Measurements from ENCODE around the gene WDR81.

GRCh38 chr17:1695365-1695764 is 29.1 kb upstream of the WDR81 start:
- TF ChIP-seq CTCF (IDR thresholded peaks at IDR 0.05; ENCODE audit: extremely low read depth in 1 of 2, insufficient read depth in 1 of 2, low read depth in 1 of 2, low read length in 2 of 2) (no peak), MYC (IDR thresholded peaks at IDR 0.05; ENCODE audit: low read depth, low read length) (no peak), POLR2AphosphoS5 (IDR thresholded peaks at IDR 0.05; ENCODE audit: insufficient read depth, low read depth, low read length) (no peak), POLR2A (IDR thresholded peaks at IDR 0.05; ENCODE audit: low read depth, low read length) (no peak), EZH2 (IDR thresholded peaks at IDR 0.05; ENCODE audit: borderline replicate concordance, low read depth, low read length, severe bottlenecking) (no peak), JUN (IDR thresholded peaks at IDR 0.05; ENCODE audit: borderline replicate concordance, insufficient read depth, insufficient read length, low read depth) (no peak), GATA2 (IDR thresholded peaks at IDR 0.05; ENCODE audit: insufficient read depth, insufficient read length, low read depth, low read length) (no peak), FOS (IDR thresholded peaks at IDR 0.05; ENCODE audit: borderline replicate concordance, insufficient read depth, low read length) (no peak)
- TF ChIP-seq, protein P1, sequence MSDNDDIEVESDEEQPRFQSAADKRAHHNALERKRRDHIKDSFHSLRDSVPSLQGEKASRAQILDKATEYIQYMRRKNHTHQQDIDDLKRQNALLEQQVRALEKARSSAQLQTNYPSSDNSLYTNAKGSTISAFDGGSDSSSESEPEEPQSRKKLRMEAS (IDR thresholded peaks at IDR 0.05; ENCODE audit: insufficient read depth, insufficient read length), result no peak

Measured in endothelial cell of umbilical vein (primary cell).